Stomach smooth muscle (tissue), 2 donors: ENCODE data around the gene CYP2R1.

Experiments
- H3K27ac ChIP-seq: one replicate; pipeline ENCODE4 v1.7.0; 2013; ENCODE audit warnings: mild to moderate bottlenecking, low read length, inconsistent platforms
- H3K27me3 ChIP-seq, 2 donors: one replicate each; pipeline ENCODE4 v1.7.0; 2013; ENCODE audit warnings: low read length in 2 of 2; ENCODE audit not compliant: insufficient read depth in 2 of 2, control insufficient read depth in 1 of 2
- H3K36me3 ChIP-seq, 2 donors: one replicate each; pipeline ENCODE4 v1.7.0; 2013; ENCODE audit warnings: low read length in 2 of 2; ENCODE audit not compliant: control insufficient read depth in 2 of 2, insufficient read depth in 2 of 2
- H3K4me1 ChIP-seq: one replicate; pipeline ENCODE4 v1.7.0; 2013; ENCODE audit warnings: low read length; ENCODE audit not compliant: control insufficient read depth, insufficient read depth
- H3K4me3 ChIP-seq, 2 donors: one replicate each; pipeline ENCODE4 v1.7.0; 2013; ENCODE audit warnings: low read length in 2 of 2
- H3K9ac ChIP-seq, 2 donors: one replicate each; pipeline ENCODE4 v1.7.0; 2013; ENCODE audit warnings: low read length in 2 of 2, mild to moderate bottlenecking in 1 of 2
- H3K9me3 ChIP-seq, 2 donors: one replicate each; pipeline ENCODE4 v1.7.0; 2013; ENCODE audit warnings: low read length in 2 of 2; ENCODE audit not compliant: control insufficient read depth in 2 of 2
- donor health status: healthy.
- donor health status: Pancreatic carcinoma.

The CYP2R1 gene

DNA sequence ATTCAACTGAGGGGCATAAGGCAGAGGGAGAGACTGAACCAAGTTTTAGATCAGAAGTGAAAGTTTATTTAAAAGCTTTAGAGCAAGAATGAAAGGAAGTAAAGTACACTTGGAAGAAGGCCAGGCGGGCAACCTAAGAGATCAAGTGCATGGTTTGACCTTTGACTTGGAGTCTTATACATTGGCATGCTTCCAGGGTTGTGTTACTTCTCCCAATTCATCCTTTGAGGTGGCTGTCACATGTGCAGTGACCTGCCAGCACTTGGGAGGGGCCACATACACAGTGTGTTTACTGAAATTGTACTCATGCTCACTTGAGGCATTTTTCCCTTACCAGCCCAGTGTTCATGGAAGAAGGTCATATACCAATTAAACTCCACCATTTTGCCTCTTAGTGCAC is 30.4 kb downstream of the CYP2R1 start:
- Histone ChIP-seq H3K27me3 (no peaks in the 10 kb centered on the region), H3K9me3 (no peaks in the 10 kb centered on the region), H3K4me1 (no peaks in the 10 kb centered on the region), H3K9ac (no peak overlapping the region), H3K36me3 (no peaks in the 10 kb centered on the region), H3K4me3 (no peak overlapping the region), H3K27ac (no peak overlapping the region)

DNA sequence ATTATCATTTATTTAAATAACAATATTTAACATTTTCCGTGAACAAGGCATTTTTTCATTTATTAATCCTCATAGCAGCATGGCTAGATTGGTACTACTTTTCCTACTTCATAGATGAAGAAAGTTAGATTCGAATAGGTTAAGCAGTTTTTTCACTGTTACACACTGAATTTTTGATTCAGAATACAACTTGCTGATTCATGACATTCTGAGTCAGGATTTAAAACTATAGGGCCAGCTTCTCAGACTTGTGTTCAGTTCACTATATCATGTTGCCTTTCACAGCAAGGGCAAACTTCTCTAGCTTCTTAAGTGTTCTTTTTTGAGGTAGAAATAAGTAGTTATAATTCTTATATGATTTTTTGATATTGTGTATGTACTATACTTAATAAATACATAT is 31.5 kb downstream of the CYP2R1 start:
- no peak overlapping the region for H3K27ac ChIP-seq
- no peaks in the 10 kb centered on the region for H3K36me3 ChIP-seq
- no peaks in the 10 kb centered on the region for H3K27me3 ChIP-seq
- H3K4me1 ChIP-seq: no peaks in the 10 kb centered on the region
- no peak overlapping the region for H3K4me3 ChIP-seq
- H3K9ac ChIP-seq: no peak overlapping the region
- H3K9me3 ChIP-seq: no peaks in the 10 kb centered on the region

DNA sequence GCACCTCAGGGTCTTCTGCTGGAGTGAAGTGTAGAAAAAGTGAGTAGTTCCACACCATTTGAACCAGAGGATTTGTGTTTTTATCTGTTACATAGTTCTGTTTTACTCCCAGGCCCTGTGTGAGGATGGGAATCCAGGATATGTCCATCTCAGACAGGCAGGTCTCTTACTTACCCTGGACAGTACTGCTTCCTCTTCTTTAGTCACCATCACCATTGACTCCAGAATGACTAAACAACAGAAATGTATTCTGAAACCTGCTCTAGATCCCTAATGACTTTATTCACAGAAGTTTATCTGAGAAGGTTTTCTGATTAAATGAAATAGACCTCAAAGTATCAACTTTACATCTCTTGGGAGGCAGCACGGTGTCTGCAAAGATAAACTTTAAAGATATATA is 33.6 kb downstream of the CYP2R1 start:
- Histone ChIP-seq H3K4me1 (no peaks in the 10 kb centered on the region), H3K4me3 (no peak overlapping the region)

DNA sequence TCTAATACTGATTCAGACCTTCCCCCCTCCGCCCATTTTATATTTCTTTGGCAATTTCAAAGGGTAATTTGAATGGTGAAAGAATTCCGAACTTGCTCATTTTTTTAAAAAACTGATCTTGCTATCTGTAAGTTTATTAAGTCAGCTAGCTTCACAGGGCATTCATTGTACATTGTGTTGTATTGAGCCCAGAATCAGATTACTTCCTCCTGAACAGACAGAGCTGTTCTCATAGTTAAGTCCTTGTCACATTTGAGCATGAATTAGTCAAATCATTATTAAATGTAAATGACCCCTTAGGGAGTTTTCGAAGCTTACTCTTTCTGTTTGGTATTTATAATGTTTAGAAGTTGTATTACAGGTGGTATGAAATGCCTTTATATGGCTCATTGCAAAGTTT is 34.4 kb downstream of the CYP2R1 start:
- H3K4me3 ChIP-seq: no peak overlapping the region
- H3K4me1 ChIP-seq: no peaks in the 10 kb centered on the region
- no peaks in the 10 kb centered on the region for H3K36me3 ChIP-seq
- H3K9ac ChIP-seq: no peak overlapping the region
- no peaks in the 10 kb centered on the region for H3K9me3 ChIP-seq
- H3K27ac ChIP-seq: no peak overlapping the region
- H3K27me3 ChIP-seq: no peaks in the 10 kb centered on the region

More for the DNA sequence above, 33.6 kb downstream of the CYP2R1 start:
- Histone ChIP-seq H3K9ac (no peak overlapping the region), H3K27me3 (no peaks in the 10 kb centered on the region), H3K9me3 (no peaks in the 10 kb centered on the region), H3K36me3 (no peaks in the 10 kb centered on the region), H3K27ac (no peak overlapping the region)

DNA sequence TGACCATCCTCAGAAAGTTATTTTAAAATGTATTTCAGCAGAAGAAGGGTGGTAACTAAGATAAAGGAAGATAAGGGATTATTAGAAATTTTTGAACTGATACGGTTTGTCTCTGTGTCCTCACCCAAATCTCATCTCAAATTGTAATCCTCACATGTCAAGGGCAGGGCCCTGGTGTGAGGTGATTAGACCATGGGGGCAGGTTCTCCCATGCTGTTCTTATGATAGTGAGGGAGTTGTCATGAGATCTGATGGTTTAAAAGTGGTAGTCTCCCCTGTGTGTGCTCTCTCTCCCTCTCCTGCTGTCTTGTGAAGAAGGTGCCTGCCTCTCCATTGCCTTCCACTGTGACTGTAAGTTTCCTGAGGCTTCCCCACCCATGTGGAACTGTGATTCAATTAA is 36.1 kb downstream of the CYP2R1 start:
- Histone ChIP-seq H3K4me1 (no peaks in the 10 kb centered on the region), H3K9me3 (no peaks in the 10 kb centered on the region), H3K4me3 (no peak overlapping the region), H3K27me3 (no peaks in the 10 kb centered on the region), H3K27ac (no peak overlapping the region), H3K36me3 (no peaks in the 10 kb centered on the region), H3K9ac (no peak overlapping the region)

DNA sequence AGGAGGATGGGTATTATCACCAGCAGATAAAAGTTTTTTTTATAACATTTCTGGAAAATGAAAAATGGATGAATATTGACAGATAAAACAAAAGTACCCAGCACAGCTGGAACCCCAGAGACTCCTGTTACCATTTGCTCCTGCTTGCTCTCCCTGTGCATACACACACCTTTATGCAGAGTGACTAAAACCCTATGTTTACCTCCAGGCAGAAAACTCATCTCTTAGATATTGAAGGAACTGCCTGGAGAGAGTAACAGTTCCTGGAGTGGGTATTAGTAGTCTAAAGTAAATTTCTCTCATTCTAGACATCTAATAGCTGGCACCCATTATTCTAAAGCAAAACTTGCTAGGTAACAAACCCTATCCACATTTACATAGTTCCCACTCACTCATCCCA is 38.0 kb downstream of the CYP2R1 start:
- H3K4me3 ChIP-seq: no peak overlapping the region
- H3K9me3 ChIP-seq: no peaks in the 10 kb centered on the region
- H3K27me3 ChIP-seq: no peaks in the 10 kb centered on the region
- no peak overlapping the region for H3K27ac ChIP-seq
- no peaks in the 10 kb centered on the region for H3K36me3 ChIP-seq
- no peaks in the 10 kb centered on the region for H3K4me1 ChIP-seq
- H3K9ac ChIP-seq: no peak overlapping the region

DNA sequence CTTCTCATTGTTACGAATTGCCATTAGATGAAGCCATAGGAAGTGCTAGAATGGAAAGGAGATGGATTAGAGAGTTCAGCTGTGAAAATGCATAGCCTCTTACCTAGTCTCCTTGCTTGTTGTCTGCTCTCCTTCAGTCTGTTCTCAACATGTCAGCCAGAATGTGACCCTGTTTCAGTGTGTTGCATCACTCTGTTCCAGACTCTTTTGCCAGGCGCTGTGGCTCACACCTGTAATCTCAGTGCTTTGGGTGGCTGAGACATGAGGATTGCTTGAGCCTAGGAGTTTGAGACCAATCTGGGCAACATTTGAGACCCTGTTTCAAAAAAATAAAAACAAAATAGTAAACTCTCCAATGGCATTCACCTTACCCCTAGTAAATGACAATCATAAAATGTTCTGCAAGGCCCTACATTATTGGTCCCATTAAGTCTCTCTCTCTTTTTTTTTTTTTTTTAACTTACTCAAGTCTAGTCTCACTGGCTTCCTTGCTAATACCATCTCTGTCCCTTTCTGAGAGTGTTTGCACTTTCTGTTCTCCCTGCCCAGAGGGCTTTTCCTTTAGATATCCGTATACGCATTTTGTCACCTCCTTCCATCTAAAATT is 39.4 kb downstream of the CYP2R1 start:
- Histone ChIP-seq H3K9me3 (no peaks in the 10 kb centered on the region), H3K27me3 (no peaks in the 10 kb centered on the region), H3K4me1 (no peaks in the 10 kb centered on the region), H3K27ac (no peak overlapping the region), H3K36me3 (no peaks in the 10 kb centered on the region), H3K4me3 (no peak overlapping the region), H3K9ac (no peak overlapping the region)

DNA sequence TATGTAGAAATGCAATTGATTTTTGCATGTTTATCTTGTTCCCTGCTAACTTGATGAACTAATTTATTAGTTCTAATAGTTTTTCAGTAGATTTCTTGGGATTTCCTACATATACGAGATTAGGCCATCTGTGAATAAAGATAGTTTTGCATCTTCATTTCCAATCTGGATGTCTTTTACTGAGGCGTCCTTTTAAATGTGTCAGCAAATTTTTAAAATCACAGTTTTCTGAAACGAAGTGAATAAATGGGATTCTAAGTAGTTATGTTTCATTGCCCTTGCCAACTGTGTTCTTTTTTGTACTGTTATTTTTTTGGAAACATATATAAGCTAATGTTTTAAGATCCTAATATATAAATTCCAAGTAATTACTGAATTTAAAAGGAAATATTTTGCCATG is 50.0 kb downstream of the CYP2R1 start:
- H3K36me3 ChIP-seq: no peaks in the 10 kb centered on the region
- H3K27ac ChIP-seq: no peak overlapping the region
- no peak overlapping the region for H3K4me3 ChIP-seq
- no peaks in the 10 kb centered on the region for H3K9me3 ChIP-seq
- no peaks in the 10 kb centered on the region for H3K27me3 ChIP-seq
- H3K9ac ChIP-seq: no peak overlapping the region
- no peaks in the 10 kb centered on the region for H3K4me1 ChIP-seq

DNA sequence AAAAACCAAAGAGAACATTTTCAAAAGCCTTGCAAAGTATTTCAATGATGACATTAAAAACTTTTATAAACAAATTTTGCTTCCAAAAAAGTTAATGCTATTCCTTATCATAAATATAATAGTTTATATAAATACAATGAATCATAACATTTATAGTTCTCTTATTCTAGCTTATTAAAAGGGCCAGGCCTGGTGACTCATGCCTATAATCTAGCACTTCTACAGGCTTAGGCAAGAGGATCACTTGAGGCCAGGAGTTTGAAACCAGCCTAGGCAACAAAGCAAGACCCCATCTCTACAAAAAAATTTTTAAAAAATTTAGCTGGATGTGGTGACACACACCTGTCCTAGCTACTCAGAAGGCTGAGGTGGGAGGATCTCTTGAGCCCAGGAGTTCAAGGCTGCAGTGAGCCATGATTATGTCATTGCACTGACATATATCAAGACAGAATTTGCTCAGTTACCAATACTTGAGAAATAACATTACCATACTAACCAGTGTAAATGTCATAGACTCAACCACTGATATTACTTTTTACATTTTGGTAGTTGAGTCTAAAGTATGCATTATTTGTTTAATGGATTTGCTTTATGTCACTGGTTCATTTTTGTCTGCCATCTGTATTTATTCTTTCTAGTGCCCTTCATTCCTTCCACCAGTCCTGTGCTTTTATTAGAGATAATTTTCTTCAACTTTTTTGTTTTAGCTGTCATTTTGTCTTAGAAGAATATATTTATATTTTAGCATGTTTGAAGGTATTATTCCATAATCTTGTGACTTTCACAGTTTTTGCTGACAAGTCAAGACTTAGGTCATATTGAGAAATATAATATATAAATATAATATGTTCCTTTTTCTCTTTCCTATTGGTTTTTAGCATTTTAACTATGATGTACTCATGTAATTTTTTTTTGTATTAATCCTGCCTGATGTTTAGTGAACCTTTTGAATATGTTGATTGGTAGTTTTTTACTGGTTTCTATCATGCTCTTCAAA is 56.2 kb downstream of the CYP2R1 start:
- no peak overlapping the region for H3K4me3 ChIP-seq
- no peaks in the 10 kb centered on the region for H3K9me3 ChIP-seq
- no peak overlapping the region for H3K27ac ChIP-seq
- H3K9ac ChIP-seq: no peak overlapping the region
- no peaks in the 10 kb centered on the region for H3K36me3 ChIP-seq
- no peaks in the 10 kb centered on the region for H3K4me1 ChIP-seq
- no peaks in the 10 kb centered on the region for H3K27me3 ChIP-seq
